Germinal center (tissue), 1 donor: Measurements from ENCODE around the gene USHBP1.

Experiments used
- DNase-seq: peaks from one replicate; pipeline ENCODE4 v3.0.0; 2012; ENCODE audit warnings: mixed read lengths, low spot score

The USHBP1 gene

GRCh38 chr19:17240062-17240752, 24.3 kb downstream of the USHBP1 start:
- DNase-seq, result no peak

GRCh38 chr19:17237747-17238706, 26.5 kb downstream of the USHBP1 start:
- no peak for DNase-seq

- no peak for DNase-seq
Measured at GRCh38 chr19:17236811-17237543, 27.6 kb downstream of the USHBP1 start.

GRCh38 chr19:17235971-17236777, 28.4 kb downstream of the USHBP1 start:
- DNase-seq, result no peak

GRCh38 chr19:17235300-17235970, 29.1 kb downstream of the USHBP1 start:
- DNase-seq, result peak; percentile 66

- peak; percentile 62 for DNase-seq
Measured at GRCh38 chr19:17234911-17235299, 29.6 kb downstream of the USHBP1 start.

- DNase-seq, result no peak
Measured at GRCh38 chr19:17232258-17232657, 32.3 kb downstream of the USHBP1 start.

DNA sequence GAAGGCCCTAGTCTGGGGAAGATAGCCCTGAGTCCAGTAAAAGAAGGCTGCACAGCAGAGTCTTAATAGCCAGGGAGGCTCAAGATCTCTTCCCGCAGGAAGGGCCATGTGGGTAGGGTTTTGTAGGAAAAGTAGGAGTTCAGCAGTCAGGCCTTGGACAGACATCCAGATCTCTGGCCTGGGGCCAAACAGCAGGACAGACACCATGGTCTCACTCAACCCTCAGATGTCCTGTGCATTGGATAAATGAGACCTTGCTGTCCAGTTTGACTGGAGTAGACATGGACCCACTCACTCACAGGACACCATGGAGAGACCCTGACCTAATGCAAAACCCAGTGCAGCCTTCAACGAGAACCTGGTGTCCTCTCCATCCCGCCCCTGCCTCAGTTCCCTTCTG, 34.7 kb downstream of the USHBP1 start:
- no peak for DNase-seq

DNA sequence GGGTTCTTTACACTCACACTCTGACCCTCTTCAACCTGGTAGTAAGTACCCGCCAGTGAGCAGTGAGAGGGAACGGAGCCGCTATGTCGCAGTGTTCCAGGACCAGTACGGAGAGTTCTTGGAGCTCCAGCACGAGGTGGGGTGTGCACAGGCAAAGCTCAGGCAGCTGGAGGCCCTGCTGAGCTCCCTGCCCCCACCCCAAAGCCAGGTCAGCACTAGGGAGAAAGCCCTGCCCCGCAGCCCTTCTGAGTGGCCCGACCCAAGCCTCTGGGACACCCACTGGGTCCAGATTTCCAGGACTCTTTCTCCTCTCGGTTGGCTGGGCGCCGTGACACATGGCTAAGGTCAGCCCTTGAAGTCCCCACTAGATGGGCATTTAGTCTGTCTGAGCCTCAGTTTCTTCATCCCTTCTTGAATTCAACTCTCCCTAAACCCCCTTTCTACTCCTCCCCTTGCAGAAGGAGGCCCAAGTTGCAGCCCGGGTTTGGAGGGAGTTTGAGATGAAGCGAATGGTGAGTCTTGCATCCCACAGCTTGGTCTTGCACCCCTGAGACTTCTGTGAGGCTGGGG, 36.7 kb downstream of the USHBP1 start:
- DNase-seq, result no peak

GRCh38 chr19:17226002-17226933, 38.3 kb downstream of the USHBP1 start, which contains the start of gene OCEL1:
Gene OCEL1, plus strand, starts transcription at chr19:17226226. Its CDS starts 22 bp downstream, at chr19:17226248.
- peak; percentile 94 for DNase-seq

DNA sequence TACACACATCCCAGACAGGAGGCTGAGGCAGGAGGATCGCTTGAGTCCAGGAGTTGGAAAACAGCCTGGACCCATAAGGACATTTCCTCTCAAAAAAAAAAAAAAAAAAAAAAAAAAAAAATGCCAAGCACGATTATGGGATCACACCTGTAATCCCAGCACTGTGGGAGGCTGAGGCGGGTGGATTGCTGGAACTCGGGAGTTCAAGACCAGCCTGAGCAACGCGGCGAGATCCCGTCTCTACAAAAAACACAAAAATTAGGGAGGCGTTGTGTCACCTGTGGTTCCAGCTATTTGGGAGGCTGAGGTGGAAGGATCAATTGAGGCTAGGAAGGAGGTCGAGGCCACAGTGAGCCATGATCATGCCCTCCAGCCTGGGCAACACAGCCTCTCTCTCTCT, 39.5 kb downstream of the USHBP1 start:
- DNase-seq, result no peak

- DNase-seq, result no peak
Measured at GRCh38 chr19:17220207-17220758, 44.3 kb downstream of the USHBP1 start.

- DNase-seq, result no peak
Measured at GRCh38 chr19:17219286-17219685, 45.3 kb downstream of the USHBP1 start.

GRCh38 chr19:17216058-17216670, 48.4 kb downstream of the USHBP1 start:
- no peak for DNase-seq

- peak; percentile 90 for DNase-seq
Measured at GRCh38 chr19:17215127-17215971, 49.2 kb downstream of the USHBP1 start, which contains the start of gene USE1. Gene USE1, plus strand, starts transcription at chr19:17215357. Its CDS starts 49 bp downstream, at chr19:17215406.

GRCh38 chr19:17214508-17215126, 49.9 kb downstream of the USHBP1 start:
- DNase-seq, result no peak

DNA sequence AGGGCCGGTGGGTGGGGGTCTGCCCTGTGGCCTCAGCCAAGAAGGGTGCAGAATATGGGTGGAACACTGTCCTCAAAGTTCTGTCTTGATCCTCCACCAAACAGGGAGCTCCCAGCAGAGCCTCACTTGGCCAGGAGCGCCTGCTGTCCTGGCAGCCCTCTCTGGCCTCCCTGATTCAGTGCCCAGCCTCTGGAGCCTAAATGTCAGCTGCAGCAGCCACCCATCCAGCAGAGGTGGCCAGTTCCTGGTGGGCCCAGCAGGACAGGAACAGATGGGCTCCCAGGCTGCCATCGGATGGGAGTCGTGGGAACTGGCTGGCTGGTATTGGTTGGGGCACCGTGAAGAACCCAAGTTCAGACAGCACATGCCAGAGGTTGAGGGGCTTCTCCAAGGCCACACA, 51.2 kb downstream of the USHBP1 start:
- no peak for DNase-seq
